Measurements from ENCODE around the gene LRRN2. TPM values are rescaled to one million over a fixed set of nuclear protein-coding genes. Genes with fewer than 3 reads are reported as not detected.
A peak's percentile ranks its signal among the peaks of the same experiment; 100 is the strongest.

LRRN2 gene
- total RNA-seq = not detected in 2 replicates
- not detected in 2 replicates for polyA plus RNA-seq
- polyA plus RNA-seq (2011; cell fraction: cytosol; rRNA removed) = not detected in 2 replicates
- polyA plus RNA-seq (2011; cell fraction: nucleus; rRNA removed) = not detected in 2 replicates
- polyA plus RNA-seq (2012) = not detected in 2 replicates
- polyA minus RNA-seq = not detected in 2 replicates
- not detected for polyA minus RNA-seq (2011; cell fraction: cytosol; rRNA and poly(A)+ RNA removed)
- polyA minus RNA-seq (2011; cell fraction: nucleus; rRNA and poly(A)+ RNA removed) = not detected in 2 replicates
- Bru-seq, nascent RNA = percentile 2 among the genes with signal in this experiment
- BruChase-seq, experiment 1, labeled RNA remaining after a 6-hour chase = percentile 5 among the genes with signal in this experiment
- BruChase-seq, experiment 2, labeled RNA remaining after a 2-hour chase = percentile 3 among the genes with signal in this experiment
- long read RNA-seq = 0 reads

DNA sequence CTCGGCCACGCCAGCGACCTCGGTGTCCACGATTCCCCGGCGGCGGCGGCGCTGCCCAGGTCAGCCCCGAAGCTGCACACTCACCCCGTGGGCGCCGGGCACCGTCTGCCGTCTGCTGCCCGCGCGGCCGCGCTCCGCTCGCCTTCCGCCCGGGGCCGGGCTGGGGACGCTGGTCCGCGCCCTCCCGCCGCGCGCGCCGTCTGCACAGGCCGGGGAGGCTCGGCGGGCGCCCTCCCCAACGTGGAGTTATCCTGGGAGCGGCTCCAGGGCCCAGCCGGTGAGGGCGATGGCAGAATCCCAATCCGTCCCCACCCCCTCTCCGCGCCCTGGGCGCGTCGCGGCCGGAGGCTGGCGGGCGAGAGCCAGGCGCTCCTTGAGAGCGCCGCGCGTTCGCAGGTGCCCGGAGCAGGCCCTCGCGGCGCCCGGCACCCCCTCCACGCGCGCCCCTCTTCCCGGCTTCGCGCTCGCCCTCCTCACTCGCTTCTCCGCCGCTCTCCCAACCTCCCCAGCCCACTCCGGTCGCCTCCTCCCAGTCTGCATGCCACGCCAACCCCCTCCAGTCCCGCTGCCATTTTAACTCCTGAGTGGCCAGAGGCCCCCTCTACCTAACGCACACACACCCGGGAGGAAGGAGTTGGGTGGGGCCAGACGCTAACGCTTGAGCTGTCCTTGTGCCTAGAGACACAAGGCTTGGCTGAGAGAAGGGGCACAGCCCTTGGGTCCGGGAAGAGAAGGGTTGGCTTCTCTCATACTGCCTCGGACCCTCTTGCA, at the start of gene LRRN2:
LRRN2 (minus strand) TSS at position 503 of the 771 bp plus-strand sequence. CDS start 65,746 bp downstream, outside the sequence.
- Histone ChIP-seq H3K36me3 (ENCODE audit: control insufficient read depth in 2 of 2, extremely low read depth in 1 of 2, insufficient read depth in 2 of 2, low read length in 2 of 2) (no peaks in the 10 kb centered on the region), H3K9ac (replicated peaks; ENCODE audit: extremely low read depth, insufficient read depth, low read length) (no peak within 1 kb of the TSS), H3K4me1 (ENCODE audit: control insufficient read depth, extremely low read depth, insufficient read depth, low read length) (no peaks in the 10 kb centered on the region), H3K9me3 (replicated peaks; ENCODE audit: control insufficient read depth, insufficient read depth, low read length) (no peaks in the 10 kb centered on the region), H3K4me2 (ENCODE audit: insufficient read depth, low read length) (no peak within 1 kb of the TSS), H3K79me2 (ENCODE audit: control insufficient read depth, insufficient read depth, low read length) (no peaks in the 10 kb centered on the region), H3K27me3 (ENCODE audit: control insufficient read depth in 2 of 2, insufficient read depth in 2 of 2, low read length in 2 of 2) (peaks cover 33 to 35% of the 10 kb centered on the region in 2 experiments), H3K9me1 (replicated peaks; ENCODE audit: control insufficient read depth, extremely low read depth, insufficient read depth, low read length) (no peaks in the 10 kb centered on the region), H3K4me3 (replicated peaks in 1 of 3; ENCODE audit: insufficient read depth in 1 of 3, low read depth in 1 of 3, low read length in 3 of 3) (no peak within 1 kb of the TSS), H4K20me1 (replicated peaks; ENCODE audit: control insufficient read depth, extremely low read depth, insufficient read depth, low read length) (no peaks in the 10 kb centered on the region), H2AFZ (ENCODE audit: low read depth, low read length) (no peak within 1 kb of the TSS), H3K27ac (ENCODE audit: insufficient read depth, low read depth, low read length) (no peak within 1 kb of the TSS)
- no TSS peak for BruUV-seq (replicated peaks)
- DNase-seq (ENCODE audit: low read depth, low spot score) = no peak
- intact Hi-C loops (cut with micrococcal nuclease) = no loop called here
- ChIA-PET CTCF (interaction anchor here (1.6 kb wide), 1 partner anchor 62 kb away, joined by 5 read pairs; no protein-coding TSS in a partner anchor), POLR2A (no interaction called here)
- dilution Hi-C loops (cut with MboI; ENCODE audit: extremely low pct_ligation_motif_present, low sequenced_read_pairs) = no loop called here
- TF ChIP-seq GATA2 (IDR thresholded peaks at IDR 0.05; ENCODE audit: insufficient read depth, insufficient read length, low read depth, low read length) (no peak), EZH2 (IDR thresholded peaks at IDR 0.05; ENCODE audit: borderline replicate concordance, low read depth, low read length, severe bottlenecking) (peak; percentile 23)
- no peak for FAIRE-seq

DNA sequence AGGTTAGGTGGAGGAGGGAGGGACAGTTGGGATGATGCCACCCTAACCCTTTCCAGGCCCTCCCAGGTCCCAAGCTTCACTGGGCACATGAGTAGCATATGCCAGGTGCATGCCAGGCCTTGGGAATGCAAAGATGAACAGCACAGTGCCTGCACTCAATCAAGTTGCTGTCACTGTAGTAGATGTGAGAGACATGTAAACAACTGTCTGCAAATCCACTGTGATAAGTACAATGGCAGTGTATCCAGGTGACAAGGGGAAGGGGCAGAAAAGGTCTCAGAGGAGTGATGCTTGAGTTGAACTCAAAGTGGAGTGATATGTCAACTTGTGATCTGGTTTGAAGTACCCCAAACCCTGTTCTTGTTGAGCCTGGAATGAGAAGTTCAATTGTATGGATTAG, 49.5 kb upstream of the LRRN2 start:
- CTCF ChIA-PET = no interaction called here
- intact Hi-C loops (cut with micrococcal nuclease) (no loop called here), dilution Hi-C loops (cut with MboI; ENCODE audit: extremely low pct_ligation_motif_present, low sequenced_read_pairs) (no loop called here)
- H3K79me2 ChIP-seq (ENCODE audit: control insufficient read depth, insufficient read depth, low read length) = no peaks in the 10 kb centered on the region
- no TSS peak for BruUV-seq (replicated peaks)
- no peaks in the 10 kb centered on the region for H3K9me3 ChIP-seq (replicated peaks; ENCODE audit: control insufficient read depth, insufficient read depth, low read length)
- H3K36me3 ChIP-seq (ENCODE audit: control insufficient read depth in 2 of 2, extremely low read depth in 1 of 2, insufficient read depth in 2 of 2, low read length in 2 of 2) = no peaks in the 10 kb centered on the region
- H4K20me1 ChIP-seq (replicated peaks; ENCODE audit: control insufficient read depth, extremely low read depth, insufficient read depth, low read length) = no peaks in the 10 kb centered on the region
- no peak overlapping the region for H2AFZ ChIP-seq (ENCODE audit: low read depth, low read length)
- FAIRE-seq (no peak), DNase-seq (ENCODE audit: low read depth, low spot score) (no peak)
- no peak overlapping the region for H3K4me3 ChIP-seq (replicated peaks in 1 of 3; ENCODE audit: insufficient read depth in 1 of 3, low read depth in 1 of 3, low read length in 3 of 3)
- POLR2A ChIA-PET = no interaction called here
- peaks cover 11 to 14% of the 10 kb centered on the region in 2 experiments for H3K27me3 ChIP-seq (ENCODE audit: control insufficient read depth in 2 of 2, insufficient read depth in 2 of 2, low read length in 2 of 2)
- no peak overlapping the region for H3K4me2 ChIP-seq (ENCODE audit: insufficient read depth, low read length)
- no peaks in the 10 kb centered on the region for H3K9me1 ChIP-seq (replicated peaks; ENCODE audit: control insufficient read depth, extremely low read depth, insufficient read depth, low read length)
- TF ChIP-seq GATA2 (IDR thresholded peaks at IDR 0.05; ENCODE audit: insufficient read depth, insufficient read length, low read depth, low read length) (no peak), POLR2A (IDR thresholded peaks at IDR 0.05; ENCODE audit: low read depth, low read length) (no peak)
- H3K4me1 ChIP-seq (ENCODE audit: control insufficient read depth, extremely low read depth, insufficient read depth, low read length) = no peaks in the 10 kb centered on the region
- no peak overlapping the region for H3K9ac ChIP-seq (replicated peaks; ENCODE audit: extremely low read depth, insufficient read depth, low read length)
- no peak overlapping the region for H3K27ac ChIP-seq (ENCODE audit: insufficient read depth, low read depth, low read length)
